ENCODE measurements around the gene ACTC1.

DNA sequence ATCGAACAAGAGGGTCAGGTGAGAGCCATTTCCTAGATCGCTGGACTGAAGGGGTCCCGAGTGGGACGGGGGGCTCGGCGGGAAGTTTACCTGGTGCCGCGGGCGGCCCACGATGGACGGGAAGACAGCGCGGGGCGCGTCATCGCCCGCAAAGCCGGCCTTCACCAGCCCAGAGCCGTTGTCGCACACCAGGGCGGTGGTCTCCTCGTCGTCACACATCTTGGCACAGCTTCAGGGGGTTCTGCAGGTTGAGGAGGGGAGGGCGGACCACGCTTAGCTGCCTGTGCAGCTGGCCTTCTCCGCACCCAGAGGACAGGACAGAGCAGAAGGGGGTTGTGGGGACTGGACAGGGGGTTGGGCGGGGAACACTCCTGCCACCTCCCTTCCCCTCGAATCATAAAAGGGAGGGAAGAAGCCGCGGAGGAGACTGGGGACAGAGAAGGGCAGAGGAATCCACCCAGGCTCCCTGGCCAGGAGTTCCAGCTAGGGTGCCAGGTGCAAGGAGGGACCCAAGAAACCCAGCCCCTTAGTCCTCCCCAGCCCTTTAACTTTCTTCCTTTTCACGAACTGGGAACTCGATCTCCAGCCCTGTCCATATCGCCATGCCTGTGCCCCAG lies 651 bp downstream of the ACTC1 start:
- TF ChIP-seq POLR2AphosphoS5 (IDR thresholded peaks at IDR 0.05; ENCODE audit: low read depth): no peak
- TF ChIP-seq EZH2 (IDR thresholded peaks at IDR 0.05; ENCODE audit: low read depth, unreplicated experiment): no peak
- TF ChIP-seq, protein P1, sequence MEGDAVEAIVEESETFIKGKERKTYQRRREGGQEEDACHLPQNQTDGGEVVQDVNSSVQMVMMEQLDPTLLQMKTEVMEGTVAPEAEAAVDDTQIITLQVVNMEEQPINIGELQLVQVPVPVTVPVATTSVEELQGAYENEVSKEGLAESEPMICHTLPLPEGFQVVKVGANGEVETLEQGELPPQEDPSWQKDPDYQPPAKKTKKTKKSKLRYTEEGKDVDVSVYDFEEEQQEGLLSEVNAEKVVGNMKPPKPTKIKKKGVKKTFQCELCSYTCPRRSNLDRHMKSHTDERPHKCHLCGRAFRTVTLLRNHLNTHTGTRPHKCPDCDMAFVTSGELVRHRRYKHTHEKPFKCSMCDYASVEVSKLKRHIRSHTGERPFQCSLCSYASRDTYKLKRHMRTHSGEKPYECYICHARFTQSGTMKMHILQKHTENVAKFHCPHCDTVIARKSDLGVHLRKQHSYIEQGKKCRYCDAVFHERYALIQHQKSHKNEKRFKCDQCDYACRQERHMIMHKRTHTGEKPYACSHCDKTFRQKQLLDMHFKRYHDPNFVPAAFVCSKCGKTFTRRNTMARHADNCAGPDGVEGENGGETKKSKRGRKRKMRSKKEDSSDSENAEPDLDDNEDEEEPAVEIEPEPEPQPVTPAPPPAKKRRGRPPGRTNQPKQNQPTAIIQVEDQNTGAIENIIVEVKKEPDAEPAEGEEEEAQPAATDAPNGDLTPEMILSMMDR (conservative IDR thresholded peaks at IDR 0.05; ENCODE audit: low read depth in 2 of 2): no peak
- no peak for TF ChIP-seq JUNB (IDR thresholded peaks at IDR 0.05; ENCODE audit: unreplicated experiment)
- TF ChIP-seq, protein P2, sequence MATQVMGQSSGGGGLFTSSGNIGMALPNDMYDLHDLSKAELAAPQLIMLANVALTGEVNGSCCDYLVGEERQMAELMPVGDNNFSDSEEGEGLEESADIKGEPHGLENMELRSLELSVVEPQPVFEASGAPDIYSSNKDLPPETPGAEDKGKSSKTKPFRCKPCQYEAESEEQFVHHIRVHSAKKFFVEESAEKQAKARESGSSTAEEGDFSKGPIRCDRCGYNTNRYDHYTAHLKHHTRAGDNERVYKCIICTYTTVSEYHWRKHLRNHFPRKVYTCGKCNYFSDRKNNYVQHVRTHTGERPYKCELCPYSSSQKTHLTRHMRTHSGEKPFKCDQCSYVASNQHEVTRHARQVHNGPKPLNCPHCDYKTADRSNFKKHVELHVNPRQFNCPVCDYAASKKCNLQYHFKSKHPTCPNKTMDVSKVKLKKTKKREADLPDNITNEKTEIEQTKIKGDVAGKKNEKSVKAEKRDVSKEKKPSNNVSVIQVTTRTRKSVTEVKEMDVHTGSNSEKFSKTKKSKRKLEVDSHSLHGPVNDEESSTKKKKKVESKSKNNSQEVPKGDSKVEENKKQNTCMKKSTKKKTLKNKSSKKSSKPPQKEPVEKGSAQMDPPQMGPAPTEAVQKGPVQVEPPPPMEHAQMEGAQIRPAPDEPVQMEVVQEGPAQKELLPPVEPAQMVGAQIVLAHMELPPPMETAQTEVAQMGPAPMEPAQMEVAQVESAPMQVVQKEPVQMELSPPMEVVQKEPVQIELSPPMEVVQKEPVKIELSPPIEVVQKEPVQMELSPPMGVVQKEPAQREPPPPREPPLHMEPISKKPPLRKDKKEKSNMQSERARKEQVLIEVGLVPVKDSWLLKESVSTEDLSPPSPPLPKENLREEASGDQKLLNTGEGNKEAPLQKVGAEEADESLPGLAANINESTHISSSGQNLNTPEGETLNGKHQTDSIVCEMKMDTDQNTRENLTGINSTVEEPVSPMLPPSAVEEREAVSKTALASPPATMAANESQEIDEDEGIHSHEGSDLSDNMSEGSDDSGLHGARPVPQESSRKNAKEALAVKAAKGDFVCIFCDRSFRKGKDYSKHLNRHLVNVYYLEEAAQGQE (IDR thresholded peaks at IDR 0.05; ENCODE audit: unreplicated experiment): no peak
- TF ChIP-seq EZH2phosphoT487 (IDR thresholded peaks at IDR 0.05; ENCODE audit: unreplicated experiment): no peak
- TF ChIP-seq CREB1 (CRISPR knock-in tag; IDR thresholded peaks at IDR 0.05; ENCODE audit: low read depth): no peak
